HepG2 (cell line): ENCODE results near the gene CTAG1A. TPM values are rescaled to one million over a fixed set of nuclear protein-coding genes. Genes with fewer than 3 reads are reported as not detected.

Source experiments
- ATAC-seq: fragments of 200-7000 bp; cut with Tn5 transposase; 3 replicates; pipeline ENCODE4 v1.9.1; 2020; ENCODE audit warnings: mild to moderate bottlenecking, moderate library complexity
- BruUV-seq: library from RNA; stranded (reverse); fragments of 400-500 nt; replicated peaks from 2 replicates; lab custom pipeline; 2021; lab: Mats Ljungman, UMichigan
- CTCF ChIA-PET: fragments of 300-600 bp; formaldehyde crosslinking; extraction: SDS; loops from one replicate; lab custom pipeline; 2021; ENCODE audit warnings: low total read pairs, inconsistent platforms, low intra/inter-chr PET ratio; lab: Yijun Ruan, JAX
- POLR2A ChIA-PET: fragments of 350-600 bp; sonication (Branson Sonifier 250); formaldehyde crosslinking; loops from one replicate; lab custom pipeline; 2020; ENCODE audit warnings: antibody characterized with exemption, inconsistent platforms; lab: Yijun Ruan, JAX
- DNase-seq: peaks from one replicate; pipeline ENCODE4 v3.0.0-alpha.2; 2015; ENCODE audit warnings: low spot score
- FAIRE-seq: peaks from 3 replicates; lab custom pipeline; 2011; peaks lifted over from hg19 to GRCh38; lab: Jason Lieb, UNC
- H2AFZ ChIP-seq: one replicate; pipeline ENCODE4 v1.6.1; 2011; ENCODE audit warnings: low read length, inconsistent platforms
- H3K27ac ChIP-seq: fragments of 300-600 bp; 3 replicates; pipeline ENCODE4 v1.8.0; 2011; ENCODE audit warnings: mixed run types, mild to moderate bottlenecking, mixed read lengths, low read length, inconsistent platforms; ENCODE audit not compliant: insufficient read depth; ENCODE audit errors: extremely low read length
- H3K27me3 ChIP-seq, 2 experiments: fragments of 200-600 bp in 1 of 2; 2 replicates in 1 of 2; 3 replicates in 1 of 2; pipeline versions ENCODE4 v1.6.0 to v1.8.0; 2011; ENCODE audit warnings: low read length in 2 of 2, mild to moderate bottlenecking in 2 of 2, moderate library complexity in 2 of 2, inconsistent platforms in 1 of 2; ENCODE audit not compliant: insufficient read depth in 2 of 2, control insufficient read depth in 1 of 2
- H3K36me3 ChIP-seq, 2 experiments: fragments of 200-600 bp in 1 of 2; replicated peaks in 1 of 2; 2 replicates in 1 of 2; 3 replicates in 1 of 2; pipeline versions ENCODE4 v1.5.1 to v1.8.0; 2011; ENCODE audit warnings: low read length in 2 of 2, inconsistent platforms in 1 of 2; ENCODE audit not compliant: insufficient read depth in 2 of 2, control insufficient read depth in 1 of 2
- H3K4me1 ChIP-seq: 2 replicates; pipeline ENCODE4 v1.5.1; 2012; ENCODE audit warnings: low read length, inconsistent platforms; ENCODE audit not compliant: insufficient read depth
- H3K4me2 ChIP-seq: 2 replicates; pipeline ENCODE4 v1.6.0; 2011; ENCODE audit warnings: low read depth, low read length, inconsistent platforms
- H3K4me3 ChIP-seq, 3 experiments: fragments of 200-600 bp in 1 of 3; sonication (generic), shearing (Covaris generic) in 1 of 3; replicated peaks in 1 of 3; 2 replicates each; pipeline ENCODE4 v1.5.1; 2011 to 2016; ENCODE audit warnings: low read length in 3 of 3, inconsistent platforms in 2 of 3, low read depth in 2 of 3, mild to moderate bottlenecking in 2 of 3, control low read depth in 1 of 3, mixed read lengths in 1 of 3; ENCODE audit not compliant: insufficient read depth in 1 of 3
- H3K79me2 ChIP-seq: one replicate; pipeline ENCODE4 v1.6.1; 2011; ENCODE audit warnings: low read length, inconsistent platforms; ENCODE audit not compliant: insufficient read depth
- H3K9ac ChIP-seq: 2 replicates; pipeline ENCODE4 v1.6.0; 2011; ENCODE audit warnings: mild to moderate bottlenecking, low read depth, low read length, inconsistent platforms; ENCODE audit not compliant: insufficient read depth
- H3K9me3 ChIP-seq: 2 replicates; pipeline ENCODE4 v1.5.1; 2012; ENCODE audit warnings: mild to moderate bottlenecking, low read length
- H4K20me1 ChIP-seq: 2 replicates; pipeline ENCODE4 v1.6.0; 2011; ENCODE audit warnings: inconsistent platforms, mild to moderate bottlenecking, low read length, moderate library complexity; ENCODE audit not compliant: insufficient read depth
- AKAP8 ChIP-seq: sonication (generic); formaldehyde crosslinking; IDR thresholded peaks from 2 replicates; pipeline ENCODE4 v1.5.1; 2020; ENCODE audit warnings: mild to moderate bottlenecking, missing genetic modification reagents
- EEA1 ChIP-seq: sonication (generic); formaldehyde crosslinking; IDR thresholded peaks from 2 replicates; pipeline ENCODE4 v1.5.1; 2020; ENCODE audit warnings: mild to moderate bottlenecking, missing genetic modification reagents, borderline replicate concordance
- HMG20B ChIP-seq: conservative IDR thresholded peaks from 2 replicates; pipeline ENCODE4 v1.6.1; 2016; ENCODE audit warnings: missing genetic modification reagents, missing compliant biosample characterization
- HMGA1 ChIP-seq: sonication (generic); formaldehyde crosslinking; conservative IDR thresholded peaks from 2 replicates; pipeline ENCODE4 v1.4.0; 2020; ENCODE audit warnings: missing genetic modification reagents
- JDP2 ChIP-seq: sonication (generic); formaldehyde crosslinking; IDR thresholded peaks from 2 replicates; pipeline ENCODE4 v1.8.1; 2022; ENCODE audit warnings: missing genetic modification reagents, borderline replicate concordance
- KLF15 ChIP-seq: sonication (generic); formaldehyde crosslinking; IDR thresholded peaks from 2 replicates; pipeline ENCODE4 v1.8.1; 2023; ENCODE audit warnings: borderline replicate concordance, mild to moderate bottlenecking, inconsistent platforms, missing genetic modification reagents, mixed read lengths
- MAF1 ChIP-seq: sonication (generic); formaldehyde crosslinking; IDR thresholded peaks from 2 replicates; pipeline ENCODE4 v1.5.0; 2020; ENCODE audit warnings: missing genetic modification reagents, borderline replicate concordance
- TBL1XR1 ChIP-seq: fragments of 150-350 bp; IDR thresholded peaks from 2 replicates; pipeline ENCODE4 v1.6.1; 2014; ENCODE audit warnings: borderline replicate concordance, low read length; ENCODE audit not compliant: partially characterized antibody
- THYN1 ChIP-seq: sonication (generic); formaldehyde crosslinking; IDR thresholded peaks from 2 replicates; pipeline ENCODE4 v1.8.1; 2023; ENCODE audit warnings: low read depth, mild to moderate bottlenecking, moderate library complexity, missing genetic modification reagents, borderline replicate concordance
- ZNF230 ChIP-seq: sonication (generic); formaldehyde crosslinking; IDR thresholded peaks from 2 replicates; pipeline ENCODE4 v1.4.0; 2020; ENCODE audit warnings: mild to moderate bottlenecking, missing genetic modification reagents
- ZNF383 ChIP-seq: sonication (generic); formaldehyde crosslinking; IDR thresholded peaks from 2 replicates; pipeline ENCODE4 v1.4.0; 2020; ENCODE audit warnings: missing genetic modification reagents, mild to moderate bottlenecking, borderline replicate concordance
- ZNF451 ChIP-seq: sonication (generic); formaldehyde crosslinking; IDR thresholded peaks from 2 replicates; pipeline ENCODE4 v1.5.0; 2020; ENCODE audit warnings: mild to moderate bottlenecking, missing genetic modification reagents
- ZNF563 ChIP-seq: sonication (generic); formaldehyde crosslinking; IDR thresholded peaks from 2 replicates; pipeline ENCODE4 v1.8.0; 2022; ENCODE audit warnings: mild to moderate bottlenecking, moderate library complexity, missing genetic modification reagents
- ZNF615 ChIP-seq: sonication (generic); formaldehyde crosslinking; IDR thresholded peaks from 2 replicates; pipeline ENCODE4 v1.5.0; 2020; ENCODE audit warnings: mild to moderate bottlenecking, missing genetic modification reagents, borderline replicate concordance
- ZNF7 ChIP-seq: IDR thresholded peaks from 2 replicates; pipeline ENCODE4 v1.6.1; 2016; ENCODE audit warnings: missing biosample characterization, missing genetic modification reagents
- ZNF713 ChIP-seq: sonication (generic); formaldehyde crosslinking; IDR thresholded peaks from 2 replicates; pipeline ENCODE4 v1.4.0; 2020; ENCODE audit warnings: mild to moderate bottlenecking, missing genetic modification reagents
- ZNF737 ChIP-seq: sonication (generic); formaldehyde crosslinking; IDR thresholded peaks from 2 replicates; pipeline ENCODE4 v1.5.0; 2020; ENCODE audit warnings: missing genetic modification reagents, mild to moderate bottlenecking, borderline replicate concordance
- ZNF747 ChIP-seq: sonication (generic); formaldehyde crosslinking; IDR thresholded peaks from 2 replicates; pipeline ENCODE4 v1.8.1; 2023; ENCODE audit warnings: missing genetic modification reagents, mild to moderate bottlenecking, borderline replicate concordance
- ZNF782 ChIP-seq: sonication (generic); formaldehyde crosslinking; IDR thresholded peaks from 2 replicates; pipeline ENCODE4 v1.4.0; 2020; ENCODE audit warnings: missing genetic modification reagents, mild to moderate bottlenecking, borderline replicate concordance
- WGBS: methylation state at CpG from one replicate; pipeline ENCODE4 v1.1.6; 2017; ENCODE audit warnings: low lambda C conversion rate; 5-methylcytosine and 5-hydroxymethylcytosine counted together
- in situ Hi-C: cut with HindIII; loops from 2 replicates; pipeline ENCODE4 v1.10.0; 2017; ENCODE audit warnings: low pct_unique_long_range_greater_than_20kb; ENCODE audit not compliant: extremely low pct_ligation_motif_present
- intact Hi-C: fragments of 100-400 bp; cut with micrococcal nuclease; formaldehyde crosslinking; loops from one replicate; pipeline ENCODE4 v1.10.0; 2022; ENCODE audit not compliant: unreplicated experiment
- polyA plus RNA-seq, 8 experiments: library from polyadenylated mRNA; depleted of rRNA in 3 of 8; stranded (reverse) in 7 of 8; unstranded in 1 of 8; fragments of >200 nt; fragmentation: Illumina TruSeq in 4 of 8; extraction: Trizol in 4 of 8; gene quantifications; 2 replicates each; pipeline versions ENCODE4 v1.2.1 to v1.2.3, GENCODE V29; 2011 to 2016; ENCODE audit warnings: low read depth in 4 of 8, missing spikeins in 1 of 8, mixed read lengths in 1 of 8; ENCODE audit not compliant: insufficient read depth in 1 of 8
- total RNA-seq, 5 experiments: library from RNA; depleted of rRNA; stranded (reverse); fragments of >200 nt; fragmentation: Illumina TruSeq; extraction: Trizol; gene quantifications; 2 replicates each; pipeline ENCODE4 v1.2.3, GENCODE V29; 2016; ENCODE audit warnings: low read depth in 1 of 5
- TF ChIP-seq, protein P1 (sequence below): sonication (generic); formaldehyde crosslinking; IDR thresholded peaks from 2 replicates; pipeline ENCODE4 v1.4.0; 2020; ENCODE audit warnings: missing genetic modification reagents
- TF ChIP-seq, protein P2 (sequence below): sonication (generic); formaldehyde crosslinking; IDR thresholded peaks from 2 replicates; pipeline ENCODE4 v1.4.0; 2020; ENCODE audit warnings: mild to moderate bottlenecking, missing genetic modification reagents

The CTAG1A gene
- total and polyA plus RNA-seq, 2 of the 13 experiments (the other 11 are each of a cell fraction or from before 2014, with no cell fraction given) = not detected

DNA sequence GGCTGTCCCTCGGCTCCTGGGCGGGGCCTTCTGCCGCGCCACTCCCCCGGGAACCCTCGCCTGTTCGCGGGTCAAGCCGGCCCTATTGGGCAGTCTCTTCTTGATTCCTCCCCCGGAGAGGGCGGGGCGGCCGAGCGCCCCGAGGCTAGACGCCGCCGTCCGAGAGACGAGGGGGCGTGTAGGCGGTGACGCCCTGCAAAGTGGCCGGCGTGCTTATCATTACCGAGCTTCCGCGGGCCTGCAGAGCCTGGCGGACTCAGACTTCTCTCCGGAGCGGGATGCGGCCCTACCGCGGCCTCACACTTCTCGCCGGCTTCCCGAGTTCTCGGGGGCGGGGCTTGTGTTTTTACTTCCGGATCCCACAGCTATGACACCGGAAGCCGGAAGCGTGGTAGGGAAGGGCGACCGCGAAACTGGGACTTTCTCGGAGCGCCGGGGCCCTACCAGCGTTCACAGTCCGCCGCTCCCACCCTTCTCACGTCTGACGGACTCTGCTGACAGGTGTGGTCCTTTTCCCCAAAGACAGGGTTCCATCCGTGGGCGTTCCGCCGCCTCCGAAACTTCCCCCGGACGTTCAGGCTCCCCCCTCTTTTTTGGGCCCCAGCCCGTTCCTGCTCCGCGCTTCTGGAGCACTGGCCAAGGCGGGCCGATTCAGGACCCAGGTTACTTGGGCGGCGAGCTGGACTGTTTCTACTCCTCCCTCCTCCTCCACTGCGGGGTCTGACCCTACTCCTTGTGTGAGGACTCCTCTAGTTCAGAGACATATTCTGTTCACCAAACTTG, 37.5 kb upstream of the CTAG1A start, which contains the start of gene IKBKG:
Gene IKBKG, plus strand, starts transcription at position 376 of the 783 bp plus-strand sequence. CDS start 4,383 bp downstream, outside the sequence.
- peak within 1 kb of the TSS; percentile 81 to 86 (median 85) for H3K4me3 ChIP-seq
- WGBS = 2% methylated on average over 9 of the region's 69 CpGs
- in situ Hi-C loops = loop anchor here (25.0 kb wide), 1 partner anchor 135 kb away; the partner anchor contains the start of genes DNASE1L1 and TAFAZZIN
- no peak for TF ChIP-seq ZNF7 (CRISPR knock-in tag)
- no peak for TF ChIP-seq JDP2
- TF ChIP-seq MAF1 (CRISPR knock-in tag) = 0 out of 2 replicates have a peak, but pooled peaks have one; percentile 34
- no peak for TF ChIP-seq THYN1 (CRISPR knock-in tag)
- no peak for TF ChIP-seq ZNF451
- no peak for TF ChIP-seq ZNF737
- TF ChIP-seq ZNF563 (CRISPR knock-in tag) = no peak
- TF ChIP-seq EEA1 = no peak
- TF ChIP-seq KLF15 (CRISPR knock-in tag) = no peak
- peak; percentile 86; the same call in 1 of the 2 replicates for TF ChIP-seq AKAP8 (CRISPR knock-in tag)
- TF ChIP-seq ZNF383 (CRISPR knock-in tag) = no peak
- TF ChIP-seq ZNF713 (CRISPR knock-in tag) = no peak
- no peak for TF ChIP-seq ZNF615 (CRISPR knock-in tag)
- TF ChIP-seq HMGA1 (CRISPR knock-in tag) = no peak
- TF ChIP-seq HMG20B (CRISPR knock-in tag) = no peak
- TF ChIP-seq, protein P1, sequence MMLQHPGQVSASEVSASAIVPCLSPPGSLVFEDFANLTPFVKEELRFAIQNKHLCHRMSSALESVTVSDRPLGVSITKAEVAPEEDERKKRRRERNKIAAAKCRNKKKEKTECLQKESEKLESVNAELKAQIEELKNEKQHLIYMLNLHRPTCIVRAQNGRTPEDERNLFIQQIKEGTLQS = no peak
- 0 out of 2 replicates have a peak, but pooled peaks have one; percentile 21 for TF ChIP-seq ZNF747 (CRISPR knock-in tag)
- TF ChIP-seq, protein P2, sequence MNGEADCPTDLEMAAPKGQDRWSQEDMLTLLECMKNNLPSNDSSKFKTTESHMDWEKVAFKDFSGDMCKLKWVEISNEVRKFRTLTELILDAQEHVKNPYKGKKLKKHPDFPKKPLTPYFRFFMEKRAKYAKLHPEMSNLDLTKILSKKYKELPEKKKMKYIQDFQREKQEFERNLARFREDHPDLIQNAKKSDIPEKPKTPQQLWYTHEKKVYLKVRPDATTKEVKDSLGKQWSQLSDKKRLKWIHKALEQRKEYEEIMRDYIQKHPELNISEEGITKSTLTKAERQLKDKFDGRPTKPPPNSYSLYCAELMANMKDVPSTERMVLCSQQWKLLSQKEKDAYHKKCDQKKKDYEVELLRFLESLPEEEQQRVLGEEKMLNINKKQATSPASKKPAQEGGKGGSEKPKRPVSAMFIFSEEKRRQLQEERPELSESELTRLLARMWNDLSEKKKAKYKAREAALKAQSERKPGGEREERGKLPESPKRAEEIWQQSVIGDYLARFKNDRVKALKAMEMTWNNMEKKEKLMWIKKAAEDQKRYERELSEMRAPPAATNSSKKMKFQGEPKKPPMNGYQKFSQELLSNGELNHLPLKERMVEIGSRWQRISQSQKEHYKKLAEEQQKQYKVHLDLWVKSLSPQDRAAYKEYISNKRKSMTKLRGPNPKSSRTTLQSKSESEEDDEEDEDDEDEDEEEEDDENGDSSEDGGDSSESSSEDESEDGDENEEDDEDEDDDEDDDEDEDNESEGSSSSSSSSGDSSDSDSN (CRISPR knock-in tag) = no peak
- no peak for TF ChIP-seq TBL1XR1
- TF ChIP-seq ZNF782 = 0 out of 2 replicates have a peak, but pooled peaks have one; percentile 38
- TF ChIP-seq ZNF230 = no peak

More for the DNA sequence above, 37.5 kb upstream of the CTAG1A start, which contains the start of gene IKBKG:
- CTCF ChIA-PET = interaction anchor here (0.5 kb wide), 1 partner anchor 8 kb away, joined by 3 read pairs; no protein-coding TSS in a partner anchor
- Histone ChIP-seq H3K9me3 (no peaks in the 10 kb centered on the region), H2AFZ (no peak within 1 kb of the TSS), H3K9ac (peak within 1 kb of the TSS; percentile 79), H3K27ac (peak within 1 kb of the TSS; percentile 82), H3K4me1 (peaks cover 31% of the 10 kb centered on the region), H3K79me2 (peaks cover 49% of the 10 kb centered on the region), H3K27me3 (no peaks in the 10 kb centered on the region; a peak in 1 of 5 replicates), H3K4me2 (peak within 1 kb of the TSS; percentile 89), H3K36me3 (peaks cover 3 to 9% of the 10 kb centered on the region in 2 experiments; a peak in 2 of 5 replicates), H4K20me1 (peaks cover 28% of the 10 kb centered on the region)
- FAIRE-seq (peak; percentile 18), ATAC-seq (peak; percentile 81), DNase-seq (peak; percentile 77)
- BruUV-seq = no TSS peak
- POLR2A ChIA-PET = interaction anchor here (0.7 to 0.9 kb wide), 2 partner anchors 57 to 215 kb away, joined by 3 read pairs; partner anchors contain the start of genes DKC1 and SLC10A3
- intact Hi-C loops = no loop called here
